Measurements from ENCODE around the gene OLIG2.

OLIG2 gene

GRCh38 chr21:33058957-33059356 lies 33.2 kb downstream of the OLIG2 start:
- DNase-seq (ENCODE audit: low read depth, low spot score) = no peak
- no peak overlapping the region for H3K4me3 ChIP-seq (ENCODE audit: low read depth, low read length)
- no peak for TF ChIP-seq CTCF (IDR thresholded peaks at IDR 0.05; ENCODE audit: low read depth, low read length)
- in situ Hi-C loops (cut with HindIII; ENCODE audit: low sequenced_read_pairs) = no loop called here

DNA sequence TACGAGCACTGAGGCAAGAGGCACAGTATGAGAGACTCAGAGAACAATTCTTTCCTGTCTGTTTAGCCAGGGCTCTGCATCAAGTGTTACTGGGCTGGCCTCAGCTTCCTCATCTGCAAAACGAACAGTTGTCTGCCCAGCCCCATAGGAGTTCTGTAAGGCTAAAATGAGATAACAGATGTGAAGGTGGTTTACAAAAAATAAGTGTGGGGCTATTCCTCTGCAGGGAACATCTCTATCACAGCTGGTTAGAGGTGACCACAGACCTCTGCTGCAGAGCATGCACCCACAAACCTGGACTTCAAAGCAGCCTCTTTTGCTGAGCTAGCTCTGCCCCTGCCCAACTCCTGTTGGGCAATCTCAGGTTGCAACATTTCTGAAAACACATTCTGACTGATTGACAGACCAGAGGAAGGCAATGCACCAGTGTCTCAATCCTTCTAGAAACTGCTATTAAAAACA lies 33.7 kb downstream of the OLIG2 start:
- DNase-seq (ENCODE audit: low read depth, low spot score) = no peak
- in situ Hi-C loops (cut with HindIII; ENCODE audit: low sequenced_read_pairs) = no loop called here
- no peak for TF ChIP-seq CTCF (IDR thresholded peaks at IDR 0.05; ENCODE audit: low read depth, low read length)
- H3K4me3 ChIP-seq (ENCODE audit: low read depth, low read length) = no peak overlapping the region

GRCh38 chr21:33061233-33061632 lies 35.5 kb downstream of the OLIG2 start:
- no peak for TF ChIP-seq CTCF (IDR thresholded peaks at IDR 0.05; ENCODE audit: low read depth, low read length)
- in situ Hi-C loops (cut with HindIII; ENCODE audit: low sequenced_read_pairs) = no loop called here
- no peak for DNase-seq (ENCODE audit: low read depth, low spot score)
- H3K4me3 ChIP-seq (ENCODE audit: low read depth, low read length) = no peak overlapping the region

- no peak for TF ChIP-seq CTCF (IDR thresholded peaks at IDR 0.05; ENCODE audit: low read depth, low read length)
These were observed 37.7 kb downstream of the OLIG2 start for GRCh38 chr21:33063375-33063883.

DNA sequence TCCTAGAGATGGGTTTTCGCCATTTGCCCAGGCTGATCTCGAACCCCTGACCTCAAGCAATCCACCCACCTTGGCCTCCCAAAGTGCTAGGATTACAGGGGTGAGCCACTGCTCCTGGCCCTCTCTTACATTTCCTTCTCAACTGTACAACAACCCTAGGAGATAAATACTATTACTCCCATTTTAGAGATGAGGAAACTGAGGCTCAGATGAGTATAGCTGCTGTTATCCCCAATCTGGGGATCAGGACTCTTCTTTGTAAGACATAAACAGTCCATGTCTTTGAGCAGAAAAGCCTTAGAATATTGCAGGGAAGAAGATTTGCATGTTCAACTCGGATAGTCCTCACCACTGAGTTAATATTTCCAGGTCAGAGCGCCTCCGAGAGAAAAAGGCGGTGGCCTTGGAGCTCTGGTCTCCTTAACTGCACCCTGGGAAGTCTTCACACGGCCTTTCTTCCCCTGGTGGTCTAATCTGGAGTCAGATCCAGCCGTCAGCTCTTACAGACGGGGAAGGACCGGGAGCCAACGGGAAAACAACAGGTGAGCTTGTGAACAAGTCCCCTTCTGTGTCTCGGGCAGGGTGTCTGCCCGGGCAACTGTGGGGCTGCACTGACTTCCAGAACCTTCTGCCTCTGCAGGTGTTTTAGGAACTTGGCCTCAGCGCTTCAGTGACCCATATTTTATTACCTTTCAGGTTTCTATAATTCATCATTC lies 38.3 kb downstream of the OLIG2 start:
- H3K4me3 ChIP-seq (ENCODE audit: low read depth, low read length) = no peak overlapping the region
- DNase-seq (ENCODE audit: low read depth, low spot score) = no peak
- in situ Hi-C loops (cut with HindIII; ENCODE audit: low sequenced_read_pairs) = no loop called here
- no peak for TF ChIP-seq CTCF (IDR thresholded peaks at IDR 0.05; ENCODE audit: low read depth, low read length)

More at GRCh38 chr21:33063375-33063883, 37.7 kb downstream of the OLIG2 start:
- no peak overlapping the region for H3K4me3 ChIP-seq (ENCODE audit: low read depth, low read length)
- in situ Hi-C loops (cut with HindIII; ENCODE audit: low sequenced_read_pairs) = no loop called here
- no peak for DNase-seq (ENCODE audit: low read depth, low spot score)

DNA sequence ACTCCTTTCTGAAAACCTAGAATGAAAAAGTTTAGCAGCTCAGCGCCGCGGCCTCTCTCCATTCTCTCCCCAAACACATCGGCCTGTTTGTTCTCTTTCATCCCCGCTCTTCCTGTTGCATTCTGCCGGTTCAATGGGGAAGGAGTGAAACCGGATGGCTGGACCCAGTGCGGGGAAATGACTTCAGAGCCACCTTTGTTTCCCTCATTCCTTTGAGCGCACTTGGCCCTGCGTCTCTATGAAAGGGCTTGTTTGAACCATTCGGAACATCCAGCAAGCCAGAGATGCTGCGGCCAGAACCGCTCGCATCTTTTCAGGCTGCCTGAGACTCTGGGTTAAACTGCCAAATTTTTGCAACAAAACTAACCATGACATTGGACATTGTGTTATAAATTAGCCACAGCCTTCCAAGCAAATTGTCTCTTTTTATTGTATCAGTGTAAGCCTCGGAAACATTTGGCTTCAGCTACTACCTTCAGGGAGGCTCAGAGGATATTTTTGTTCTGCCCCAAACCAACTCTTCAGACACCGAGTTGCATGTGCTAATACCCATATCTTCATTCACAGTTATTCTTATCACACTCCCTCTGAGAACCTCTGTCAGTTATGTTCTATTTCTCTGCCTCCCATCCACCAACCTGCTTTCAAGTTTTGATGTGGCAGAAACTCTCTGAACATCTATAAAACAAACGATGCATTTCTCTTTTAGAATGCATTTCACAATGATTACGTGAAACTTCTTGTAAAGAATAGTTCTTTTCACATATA lies 39.1 kb downstream of the OLIG2 start:
- H3K4me3 ChIP-seq (ENCODE audit: low read depth, low read length) = no peak overlapping the region
- DNase-seq (ENCODE audit: low read depth, low spot score) = no peak
- no peak for TF ChIP-seq CTCF (IDR thresholded peaks at IDR 0.05; ENCODE audit: low read depth, low read length)
- in situ Hi-C loops (cut with HindIII; ENCODE audit: low sequenced_read_pairs) = no loop called here
